HG02759 (cell line): ENCODE results near the gene BLNK.
"Not testable (repeated sequence)": the region's sequence is repeated elsewhere in the genome, so short reads cannot be mapped to it uniquely, and the experiment has no call there.

Source experiments
- ATAC-seq: cut with Tn5 transposase; IDR thresholded peaks from one replicate; pipeline ENCODE4 v1.9.1; 2021; ENCODE audit warnings: mild to moderate bottlenecking, moderate library complexity; ENCODE audit not compliant: unreplicated experiment

Gene BLNK

DNA sequence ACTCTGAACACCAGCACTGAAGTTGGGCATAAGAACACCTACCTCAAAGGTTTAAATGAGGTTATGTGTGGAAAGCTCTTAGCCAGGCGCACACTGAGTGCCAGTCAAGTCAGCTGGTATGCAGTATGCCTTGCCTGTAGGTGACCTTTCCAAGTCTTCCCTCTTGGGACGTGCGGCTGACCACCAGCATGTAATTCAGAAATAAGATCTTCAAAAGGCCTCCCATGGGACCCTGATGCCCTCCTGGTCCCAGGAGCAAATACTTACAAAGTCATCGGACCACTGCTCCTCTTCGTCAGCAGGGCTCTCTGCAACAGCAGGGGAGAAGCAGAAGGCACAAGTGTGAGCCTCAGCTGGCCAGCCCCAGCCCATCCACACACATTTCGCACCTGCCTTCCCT, 40.8 kb downstream of the BLNK start:
- peak; percentile 38 for ATAC-seq

DNA sequence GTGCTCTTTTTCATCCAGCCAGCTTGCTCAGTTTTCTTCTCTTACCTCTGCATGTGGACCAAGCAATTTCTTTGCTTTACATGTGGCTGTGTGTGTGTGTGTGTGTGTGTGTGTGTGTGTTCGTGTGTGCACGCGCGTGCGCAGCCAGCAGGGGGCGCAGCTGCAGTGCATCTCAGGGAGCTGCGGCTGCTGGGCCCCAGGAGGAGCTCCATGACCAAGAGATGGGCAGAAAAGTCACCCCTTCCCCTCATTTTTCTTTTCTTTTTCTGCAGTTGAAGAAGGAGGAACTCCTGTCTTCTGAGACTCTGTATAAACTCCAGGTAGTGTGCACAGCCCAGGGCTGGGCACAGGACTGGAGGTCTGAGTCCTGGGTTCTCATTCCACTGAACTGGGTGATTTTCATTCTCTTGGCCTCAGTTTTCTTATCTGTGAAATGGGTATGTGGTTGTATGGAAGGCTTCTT, 41.8 kb downstream of the BLNK start:
- peak; percentile 49 for ATAC-seq

DNA sequence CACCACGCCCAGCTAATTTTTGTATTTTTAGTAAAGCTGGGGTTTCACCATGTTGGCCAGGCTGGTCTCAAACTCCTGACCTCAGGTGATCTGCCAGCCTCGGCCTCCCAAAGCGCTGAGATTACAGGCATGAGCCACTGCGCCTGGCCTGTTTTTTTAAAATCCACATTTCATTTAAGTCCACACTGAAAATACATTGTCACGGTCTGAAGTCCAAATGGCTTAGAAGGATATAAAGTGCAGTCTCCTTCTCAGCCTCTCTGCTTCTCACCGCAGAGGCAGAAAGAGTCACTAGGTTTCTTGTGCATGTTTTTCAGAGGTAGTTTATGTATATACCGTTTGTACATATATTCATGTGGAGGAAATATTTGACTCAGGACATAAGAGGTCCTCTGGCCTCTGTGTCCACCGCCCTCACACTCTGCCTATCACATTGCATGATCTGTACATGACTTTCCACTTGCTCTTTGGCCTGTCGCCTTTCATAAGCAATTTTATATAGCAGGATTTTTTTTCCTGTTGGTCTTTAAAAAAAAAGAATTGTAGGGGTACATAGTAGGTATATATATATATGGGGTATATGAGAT, 42.9 kb downstream of the BLNK start:
- no peak for ATAC-seq

DNA sequence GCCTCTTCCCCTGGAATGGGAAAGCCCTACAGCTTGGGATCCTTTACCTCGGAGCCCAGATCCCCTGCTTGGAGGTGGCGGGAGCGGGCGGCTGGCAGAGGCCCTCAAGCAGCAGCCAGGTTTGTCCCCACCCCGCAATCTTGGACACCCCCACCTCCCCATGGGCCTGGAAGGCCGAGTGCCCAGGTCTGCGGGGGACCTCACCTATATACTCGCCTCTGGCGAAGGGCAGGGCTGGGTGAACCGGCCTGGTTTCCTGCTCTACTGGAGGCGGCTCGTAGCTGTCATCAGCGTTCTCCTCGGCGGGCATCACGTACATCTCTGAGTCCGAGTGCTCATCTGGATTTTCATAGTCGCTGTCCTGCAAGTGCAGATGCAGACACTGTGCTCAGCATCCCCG, 44.2 kb downstream of the BLNK start:
- ATAC-seq, result no peak

DNA sequence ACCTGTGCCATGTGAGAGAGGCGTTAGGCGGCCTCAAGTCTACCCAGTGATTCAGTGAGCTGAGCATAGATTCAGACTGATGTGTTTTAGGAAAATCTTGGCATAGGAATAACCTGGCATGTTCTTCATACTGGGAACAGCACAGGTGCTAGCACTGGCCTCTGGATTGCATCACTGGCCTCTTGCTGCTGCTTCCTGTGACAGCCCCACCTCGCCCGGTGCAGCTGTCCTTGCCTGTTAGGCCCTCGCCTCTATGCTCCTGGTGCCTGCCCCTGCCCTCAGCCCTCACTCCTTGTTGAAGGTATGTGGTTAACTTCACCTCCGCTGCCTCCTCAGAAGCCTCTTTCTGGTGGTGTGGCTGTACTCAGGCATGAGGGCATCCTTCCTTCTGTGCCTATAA, 46.2 kb downstream of the BLNK start:
- ATAC-seq, result no peak

DNA sequence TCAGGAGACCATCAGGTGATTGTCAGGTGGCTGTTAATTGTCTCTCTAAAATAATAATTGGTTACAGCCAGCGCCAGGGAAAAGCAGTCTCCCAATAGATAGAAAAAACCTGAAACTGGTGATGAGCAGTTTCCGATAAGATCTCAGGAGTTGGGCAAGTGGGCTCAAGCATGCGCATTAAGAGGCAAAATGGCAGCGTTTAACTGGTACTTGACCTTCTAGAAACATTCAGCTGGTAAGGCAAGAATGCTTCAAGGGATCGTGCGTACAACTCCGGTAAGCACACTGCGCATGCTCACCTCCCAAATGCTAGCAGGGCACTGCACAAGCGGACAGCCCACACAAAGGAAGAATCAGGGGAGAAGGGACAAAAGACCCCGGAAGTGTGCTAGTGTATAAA, 48.5 kb downstream of the BLNK start:
- ATAC-seq, result no peak

DNA sequence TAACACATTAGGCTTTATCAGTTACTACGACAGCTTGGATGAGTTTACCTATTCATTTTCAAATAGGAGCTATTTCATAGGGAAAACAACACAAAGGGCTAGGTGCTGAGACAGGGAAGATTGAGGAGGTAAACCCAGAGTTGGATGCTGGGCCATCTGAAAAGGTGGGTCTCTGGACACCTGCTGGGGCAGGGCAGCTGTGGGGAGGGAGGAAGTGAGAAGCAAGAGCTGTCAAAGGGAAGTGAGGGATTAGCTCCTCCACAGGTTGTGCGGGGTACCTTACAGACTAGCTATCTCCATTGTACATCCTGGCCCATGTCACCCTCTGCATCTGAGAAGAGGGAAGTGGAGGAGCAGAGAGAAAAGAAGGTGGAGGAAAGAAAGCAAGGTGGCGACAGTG, 48.9 kb downstream of the BLNK start:
- no peak for ATAC-seq

DNA sequence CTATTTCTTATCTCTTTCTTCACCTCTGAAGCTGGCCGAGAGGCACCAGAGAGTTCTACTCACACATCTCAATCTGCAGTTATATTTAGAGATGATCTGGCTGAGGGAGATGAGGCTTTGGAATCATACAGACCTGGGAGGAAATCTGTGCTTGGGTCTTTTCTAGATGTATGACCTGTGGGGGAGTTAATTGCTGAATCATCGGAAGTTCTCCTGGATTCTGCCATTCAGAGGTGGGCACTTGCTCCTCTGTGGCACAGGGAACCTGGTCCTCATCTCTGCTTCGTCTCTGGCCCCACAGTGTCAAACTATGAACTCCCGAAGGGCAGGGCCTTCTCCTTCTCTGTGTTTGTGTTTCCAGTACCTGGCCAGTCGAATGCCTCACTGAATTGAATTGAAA, 52.5 kb downstream of the BLNK start:
- ATAC-seq, result no peak

DNA sequence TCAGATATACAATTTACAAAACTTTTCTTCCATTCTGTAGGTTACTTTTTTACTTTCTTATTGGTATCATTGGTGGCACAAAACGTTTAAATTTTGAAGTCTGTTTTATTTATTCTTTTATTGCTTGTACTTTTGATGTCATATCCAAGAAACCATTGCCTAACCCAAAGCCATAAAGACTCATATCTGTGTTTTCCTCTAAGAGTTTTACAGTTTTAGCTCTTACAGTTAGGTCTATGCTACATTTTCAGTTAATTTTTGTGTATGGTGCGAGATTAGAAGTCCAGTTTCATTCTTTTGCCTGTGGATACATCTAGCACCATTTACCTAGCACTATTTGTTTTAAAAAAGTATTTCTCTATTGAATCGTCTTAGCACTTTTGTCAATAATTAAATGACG, 53.7 kb downstream of the BLNK start:
- ATAC-seq, result no peak

DNA sequence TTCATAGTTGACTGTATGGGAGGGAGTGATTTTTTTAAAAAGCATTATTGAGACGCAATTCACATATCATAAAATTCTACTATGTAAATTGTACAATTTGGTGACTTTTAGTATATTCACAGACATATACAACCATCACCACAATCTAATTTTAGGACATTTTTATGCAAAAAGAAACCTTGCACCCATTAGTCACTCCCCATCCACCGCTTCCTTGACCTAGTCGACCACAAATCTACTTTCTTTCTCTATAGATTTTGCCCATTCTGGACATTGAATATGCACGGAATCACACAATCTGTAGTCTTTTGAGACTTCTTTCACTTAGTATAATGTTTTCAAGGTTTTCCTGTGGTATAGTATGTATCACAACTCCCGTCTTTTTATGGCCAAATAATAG, 54.6 kb downstream of the BLNK start:
- ATAC-seq, result no peak

DNA sequence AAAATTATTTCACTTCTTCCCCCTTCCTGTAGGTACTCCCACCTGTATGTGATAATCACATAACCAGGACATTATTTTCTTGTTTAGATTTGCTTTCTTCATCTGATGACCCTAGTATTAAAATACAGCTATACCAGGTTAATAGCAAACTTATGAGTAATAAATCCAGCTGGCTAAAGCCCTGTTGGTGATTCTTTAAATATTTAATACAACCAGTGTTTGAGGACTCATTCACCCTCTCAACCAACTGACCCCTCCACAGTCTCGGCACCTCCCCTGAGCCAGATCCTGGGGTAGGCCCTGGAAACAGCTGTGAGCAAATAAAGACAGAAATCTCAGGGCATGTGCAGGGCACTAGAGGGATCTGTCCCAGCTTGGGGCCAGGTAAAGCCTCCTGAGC, 58.5 kb downstream of the BLNK start:
- ATAC-seq, result no peak

DNA sequence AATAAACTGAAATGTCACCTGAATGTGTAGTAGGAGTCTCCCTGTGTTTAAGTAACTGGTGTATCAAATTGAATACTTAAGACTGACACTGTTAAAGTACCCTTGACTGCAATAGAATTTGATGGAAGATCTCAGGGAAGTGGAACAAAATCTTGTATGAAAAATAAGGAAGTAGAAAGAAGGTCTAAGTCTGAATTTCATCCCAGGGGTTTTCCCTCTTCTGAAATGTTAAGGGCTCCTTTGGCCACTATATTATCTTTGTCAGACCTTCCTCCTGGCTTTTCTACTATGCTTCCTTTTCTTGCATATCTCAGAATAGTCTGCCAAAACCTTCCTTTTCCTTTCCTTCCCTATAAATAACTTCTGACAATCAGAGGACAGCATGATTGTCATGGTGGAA, 59.6 kb downstream of the BLNK start:
- ATAC-seq, result no peak

DNA sequence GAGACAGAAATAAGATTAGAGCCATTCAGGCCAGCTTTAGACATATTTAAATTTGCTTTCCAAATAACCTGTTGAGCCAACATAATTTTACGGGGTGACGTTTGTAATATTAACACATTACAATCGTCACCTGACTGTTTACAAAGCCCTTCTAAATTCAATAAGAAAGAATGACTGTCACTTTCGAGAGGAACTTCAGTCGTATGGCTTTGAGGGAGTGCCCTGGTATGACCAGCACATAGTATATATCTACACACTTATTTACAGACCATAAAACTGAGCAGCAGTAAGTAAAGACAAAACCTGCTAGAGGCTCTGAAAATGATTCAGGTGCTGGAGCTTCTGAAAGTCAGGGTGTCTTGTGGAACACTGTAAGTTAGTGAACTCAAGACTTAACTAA, 62.4 kb downstream of the BLNK start:
- ATAC-seq, result no peak

DNA sequence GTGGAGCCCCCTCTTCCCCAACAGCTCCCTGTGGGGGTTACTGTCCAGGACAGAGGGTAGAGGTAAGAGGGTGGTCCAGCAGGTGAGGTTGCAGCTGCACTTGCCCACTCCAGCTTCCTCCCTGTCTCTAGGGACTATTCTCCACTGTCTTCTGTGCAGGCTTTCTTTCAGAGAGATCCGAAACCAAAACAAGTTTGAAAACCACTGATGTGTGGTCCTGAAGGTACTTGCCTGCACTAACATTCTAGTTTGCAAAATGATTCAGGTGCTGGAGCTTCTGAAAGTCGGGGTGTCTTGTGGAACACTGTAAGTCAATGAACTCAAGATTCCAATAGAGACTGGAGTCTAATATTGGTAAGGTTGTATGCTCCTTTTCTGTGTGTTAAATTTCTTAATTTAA, 63.1 kb downstream of the BLNK start:
- no peak for ATAC-seq

DNA sequence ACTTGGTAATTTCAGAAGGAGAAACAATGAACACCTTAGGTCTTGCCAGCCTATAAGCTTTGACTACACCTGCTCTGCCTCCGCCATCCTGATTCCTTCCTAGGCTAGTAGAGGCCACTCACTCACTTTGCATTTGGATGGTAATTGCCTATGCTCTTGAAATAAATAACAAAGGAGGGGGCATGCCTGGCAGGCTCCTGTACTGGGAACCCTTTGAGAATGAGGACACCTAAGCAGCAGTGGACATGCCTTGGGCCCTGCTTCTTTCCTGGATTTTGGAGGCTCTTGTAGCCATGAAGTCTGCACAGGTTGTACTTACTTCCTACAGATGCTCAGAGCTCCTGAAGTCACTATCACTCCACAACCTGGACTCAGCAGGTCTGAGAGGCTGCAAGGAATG, 65.8 kb downstream of the BLNK start:
- no peak for ATAC-seq

DNA sequence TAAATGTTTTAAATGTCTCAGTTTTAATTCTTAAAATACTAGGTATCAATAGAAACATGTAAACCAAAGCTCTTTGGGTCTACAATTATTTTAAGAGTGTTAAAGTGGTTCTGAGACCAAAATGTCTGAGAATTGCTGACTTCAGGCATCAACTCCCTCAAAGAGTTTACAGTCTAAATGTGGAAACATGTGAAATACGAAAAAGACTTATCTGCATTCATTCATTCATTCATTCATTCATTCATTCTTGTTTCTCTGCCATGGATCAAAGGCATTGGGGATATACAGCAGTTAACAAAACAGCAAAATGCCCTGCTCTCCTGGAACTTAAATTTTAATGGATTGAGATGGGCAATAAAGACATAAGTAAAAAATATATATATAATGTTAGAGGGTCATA, 69.8 kb downstream of the BLNK start:
- no peak for ATAC-seq

DNA sequence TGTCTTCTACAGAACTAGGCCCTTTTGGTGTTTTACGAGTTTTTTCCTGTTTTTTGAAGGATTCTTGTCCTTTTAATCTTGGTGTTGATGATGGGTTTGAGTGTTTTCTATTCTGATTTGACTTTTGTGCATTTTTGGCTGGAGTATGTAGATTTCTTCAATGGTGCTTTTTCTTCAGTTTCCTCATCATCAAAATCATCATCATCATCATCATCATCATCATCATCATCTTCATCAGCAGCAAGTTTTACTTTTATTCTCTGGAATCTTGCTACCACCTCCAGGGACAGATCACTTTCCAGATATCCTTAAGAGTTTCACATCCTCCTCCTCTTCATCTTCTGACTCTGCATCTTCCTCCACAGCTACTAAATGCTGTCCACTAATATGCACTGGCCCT, 81.9 kb downstream of the BLNK start:
- ATAC-seq, result not testable (repeated sequence)

DNA sequence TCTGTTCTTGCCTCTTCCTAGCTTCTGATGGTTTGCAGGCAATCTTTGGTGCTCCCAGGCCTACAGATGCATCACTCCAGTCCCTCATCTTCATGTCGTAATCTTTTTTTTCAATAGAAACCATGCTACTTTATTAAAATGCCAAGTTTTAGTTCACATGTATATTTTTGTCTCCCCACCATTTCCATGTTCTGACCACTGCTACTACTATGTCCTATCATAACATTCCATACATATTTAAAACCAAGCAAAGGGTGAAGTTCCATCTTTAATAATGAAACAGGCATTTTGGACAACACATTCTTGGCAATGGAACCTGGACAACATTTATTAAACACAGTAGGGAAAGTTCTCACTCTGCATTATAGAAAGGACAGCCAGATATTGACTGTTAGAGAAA, 82.5 kb downstream of the BLNK start:
- ATAC-seq, result no peak

DNA sequence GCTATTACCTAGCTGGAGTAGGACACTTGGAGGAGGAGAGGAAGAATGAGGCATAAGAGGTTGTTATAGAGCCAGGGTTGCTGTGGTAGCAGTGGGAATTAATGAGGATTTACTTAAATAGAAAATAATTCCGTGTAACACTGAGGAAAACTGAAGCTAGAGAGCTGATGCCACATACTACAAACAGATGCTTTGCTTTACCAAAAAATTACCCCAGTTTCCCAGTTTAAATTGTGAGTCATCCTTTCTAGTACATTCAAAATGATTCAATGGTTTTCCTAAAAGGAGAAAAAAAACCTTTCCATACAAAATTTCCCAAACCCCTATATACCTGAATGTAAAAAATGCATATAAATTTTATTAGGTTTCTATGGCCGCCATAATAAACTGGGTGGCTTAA, 82.9 kb downstream of the BLNK start:
- ATAC-seq, result no peak

DNA sequence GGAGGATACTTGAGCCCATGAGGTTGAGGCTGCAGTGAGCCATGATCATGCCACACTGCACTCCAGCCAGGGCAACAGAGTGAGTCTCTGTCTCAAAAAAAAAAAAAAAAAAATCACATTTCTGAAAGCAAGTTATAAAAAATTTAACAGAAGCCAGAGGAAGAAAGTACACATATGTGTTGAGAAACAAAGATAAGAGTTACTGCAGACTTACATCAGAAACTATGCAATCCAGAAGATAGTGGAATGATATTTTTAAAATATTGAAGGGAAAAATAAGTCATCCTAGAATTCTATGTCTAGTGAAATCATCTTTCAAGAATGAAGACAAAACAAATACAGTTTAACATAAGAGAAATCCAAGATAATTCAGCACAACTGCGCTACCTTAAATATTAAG, 94.4 kb downstream of the BLNK start:
- no peak for ATAC-seq

DNA sequence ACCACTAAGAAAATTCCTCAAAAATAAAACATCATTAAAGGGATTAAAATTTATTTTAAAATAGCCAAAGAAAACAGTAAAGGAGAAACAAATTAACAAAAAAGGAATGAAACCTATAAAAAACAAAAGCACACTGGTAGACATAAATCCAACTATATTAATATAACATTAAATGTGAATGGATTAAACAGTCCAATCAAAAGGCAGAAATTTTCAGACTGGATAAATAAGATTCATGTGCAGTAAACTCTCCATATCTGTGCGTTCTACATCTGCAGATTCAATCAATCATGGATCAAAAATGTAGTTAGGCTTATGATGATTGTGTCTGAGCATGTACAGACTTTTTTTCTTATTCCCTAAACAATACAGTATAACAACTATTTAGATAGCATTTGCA, 98.7 kb downstream of the BLNK start:
- ATAC-seq, result no peak

DNA sequence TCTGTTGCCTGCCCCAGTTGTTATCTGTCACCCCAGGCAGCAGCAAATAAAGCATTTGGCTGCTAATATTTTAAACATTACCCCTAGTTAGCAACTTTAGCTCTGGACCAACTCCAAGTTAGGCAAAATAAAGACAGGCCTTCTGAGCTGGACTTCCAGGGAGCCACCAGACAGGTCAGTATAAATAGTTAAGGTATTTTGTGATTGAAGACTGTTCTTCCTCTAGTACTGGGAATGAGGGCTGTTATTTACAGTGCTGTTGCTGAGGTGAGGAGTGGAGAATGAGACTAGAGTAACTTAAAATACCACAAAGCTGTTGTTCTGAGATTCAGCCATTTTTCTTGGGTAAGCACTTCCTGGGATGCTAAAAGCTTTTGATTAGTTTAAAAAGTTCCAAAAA, 101.1 kb downstream of the BLNK start:
- ATAC-seq, result no peak

DNA sequence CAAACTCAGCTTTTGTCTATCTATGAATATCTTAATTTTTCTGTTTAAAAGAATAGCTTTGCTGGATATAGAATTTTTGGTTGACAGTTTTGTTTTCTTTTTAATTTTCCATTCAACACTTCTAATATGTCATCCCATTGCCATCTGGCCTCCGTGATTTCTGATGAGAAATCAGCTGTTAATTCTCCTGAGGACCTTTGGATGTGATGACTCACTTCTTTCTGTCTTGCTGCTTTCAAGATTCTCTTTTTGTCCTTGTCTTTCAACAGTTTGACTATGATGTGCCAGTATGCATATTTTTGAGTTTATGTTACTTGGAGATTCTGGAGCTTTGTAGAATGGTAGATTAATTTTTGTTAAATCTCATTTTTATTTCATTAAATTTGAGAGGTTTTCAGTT, 102.8 kb downstream of the BLNK start:
- no peak for ATAC-seq

DNA sequence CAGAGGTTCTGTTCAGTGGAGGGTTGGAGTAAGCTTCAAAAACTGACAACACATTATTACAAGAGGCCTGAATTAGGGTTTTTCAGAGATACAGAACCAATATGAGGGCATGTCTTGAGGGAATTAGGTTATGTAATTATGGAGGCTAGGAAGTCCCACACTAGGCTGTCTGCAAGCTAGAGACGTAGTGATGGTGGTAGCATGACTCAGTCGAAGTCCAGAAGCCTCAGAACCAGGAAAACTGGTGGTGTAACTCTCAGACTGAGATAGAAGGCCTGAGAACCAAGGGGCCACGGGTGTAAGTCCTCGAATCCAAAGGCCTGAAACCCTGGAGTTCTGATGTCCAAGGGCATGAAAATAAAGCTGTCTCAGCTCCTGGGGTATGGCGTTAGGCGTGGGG, 105.6 kb downstream of the BLNK start:
- no peak for ATAC-seq
